Ishikawa (cell line): ENCODE measurements around the gene GCLM.
A peak's percentile ranks its signal among the peaks of the same experiment; 100 is the strongest.

Experiments
- CEBPB ChIP-seq: IDR thresholded peaks from 2 replicates; pipeline ENCODE4 v1.6.1; 2012
- CREB1 ChIP-seq: IDR thresholded peaks from 2 replicates; pipeline ENCODE4 v1.6.1; 2012; ENCODE audit warnings: low read depth
- EGR1 ChIP-seq: IDR thresholded peaks from 2 replicates; pipeline ENCODE4 v1.6.1; 2012
- EP300 ChIP-seq: IDR thresholded peaks from 2 replicates; pipeline ENCODE4 v1.6.1; 2012; ENCODE audit warnings: borderline replicate concordance
- FOXM1 ChIP-seq: IDR thresholded peaks from 2 replicates; pipeline ENCODE4 v1.6.1; 2012; ENCODE audit warnings: low read depth, borderline replicate concordance
- MAX ChIP-seq: IDR thresholded peaks from 2 replicates; pipeline ENCODE4 v1.6.1; 2012
- NFIC ChIP-seq: IDR thresholded peaks from 2 replicates; pipeline ENCODE4 v1.6.1; 2012
- RAD21 ChIP-seq: IDR thresholded peaks from 2 replicates; pipeline ENCODE4 v1.6.1; 2012; ENCODE audit warnings: low read depth
- TAF1 ChIP-seq: IDR thresholded peaks from 2 replicates; pipeline ENCODE4 v1.6.1; 2012; ENCODE audit warnings: low read depth, mild to moderate bottlenecking
- TCF12 ChIP-seq: IDR thresholded peaks from 2 replicates; pipeline ENCODE4 v1.6.1; 2012; ENCODE audit warnings: low read depth
- TEAD4 ChIP-seq: IDR thresholded peaks from 2 replicates; pipeline ENCODE4 v1.6.1; 2012
- USF1 ChIP-seq: IDR thresholded peaks from 2 replicates; pipeline ENCODE4 v1.6.1; 2012
- YY1 ChIP-seq: IDR thresholded peaks from 2 replicates; pipeline ENCODE4 v1.6.1; 2012; ENCODE audit warnings: low read depth
- ZBTB7A ChIP-seq: IDR thresholded peaks from 2 replicates; pipeline ENCODE4 v1.6.1; 2012; ENCODE audit warnings: low read depth
- TF ChIP-seq, protein P1 (sequence below): IDR thresholded peaks from 2 replicates; pipeline ENCODE4 v1.6.1; 2012; ENCODE audit warnings: low read depth, mild to moderate bottlenecking

GCLM gene

GRCh38 chr1:93917302-93917701 lies 8.1 kb upstream of the GCLM start:
- TF ChIP-seq TCF12 = no peak
- TF ChIP-seq FOXM1 = no peak
- no peak for TF ChIP-seq CREB1
- no peak for TF ChIP-seq ZBTB7A
- TF ChIP-seq TAF1 = no peak
- no peak for TF ChIP-seq USF1
- TF ChIP-seq MAX = no peak
- no peak for TF ChIP-seq EGR1
- TF ChIP-seq, protein P1, sequence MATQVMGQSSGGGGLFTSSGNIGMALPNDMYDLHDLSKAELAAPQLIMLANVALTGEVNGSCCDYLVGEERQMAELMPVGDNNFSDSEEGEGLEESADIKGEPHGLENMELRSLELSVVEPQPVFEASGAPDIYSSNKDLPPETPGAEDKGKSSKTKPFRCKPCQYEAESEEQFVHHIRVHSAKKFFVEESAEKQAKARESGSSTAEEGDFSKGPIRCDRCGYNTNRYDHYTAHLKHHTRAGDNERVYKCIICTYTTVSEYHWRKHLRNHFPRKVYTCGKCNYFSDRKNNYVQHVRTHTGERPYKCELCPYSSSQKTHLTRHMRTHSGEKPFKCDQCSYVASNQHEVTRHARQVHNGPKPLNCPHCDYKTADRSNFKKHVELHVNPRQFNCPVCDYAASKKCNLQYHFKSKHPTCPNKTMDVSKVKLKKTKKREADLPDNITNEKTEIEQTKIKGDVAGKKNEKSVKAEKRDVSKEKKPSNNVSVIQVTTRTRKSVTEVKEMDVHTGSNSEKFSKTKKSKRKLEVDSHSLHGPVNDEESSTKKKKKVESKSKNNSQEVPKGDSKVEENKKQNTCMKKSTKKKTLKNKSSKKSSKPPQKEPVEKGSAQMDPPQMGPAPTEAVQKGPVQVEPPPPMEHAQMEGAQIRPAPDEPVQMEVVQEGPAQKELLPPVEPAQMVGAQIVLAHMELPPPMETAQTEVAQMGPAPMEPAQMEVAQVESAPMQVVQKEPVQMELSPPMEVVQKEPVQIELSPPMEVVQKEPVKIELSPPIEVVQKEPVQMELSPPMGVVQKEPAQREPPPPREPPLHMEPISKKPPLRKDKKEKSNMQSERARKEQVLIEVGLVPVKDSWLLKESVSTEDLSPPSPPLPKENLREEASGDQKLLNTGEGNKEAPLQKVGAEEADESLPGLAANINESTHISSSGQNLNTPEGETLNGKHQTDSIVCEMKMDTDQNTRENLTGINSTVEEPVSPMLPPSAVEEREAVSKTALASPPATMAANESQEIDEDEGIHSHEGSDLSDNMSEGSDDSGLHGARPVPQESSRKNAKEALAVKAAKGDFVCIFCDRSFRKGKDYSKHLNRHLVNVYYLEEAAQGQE = no peak
- no peak for TF ChIP-seq YY1
- TF ChIP-seq CEBPB = no peak
- no peak for TF ChIP-seq NFIC
- TF ChIP-seq EP300 = no peak
- no peak for TF ChIP-seq TEAD4
- no peak for TF ChIP-seq RAD21

DNA sequence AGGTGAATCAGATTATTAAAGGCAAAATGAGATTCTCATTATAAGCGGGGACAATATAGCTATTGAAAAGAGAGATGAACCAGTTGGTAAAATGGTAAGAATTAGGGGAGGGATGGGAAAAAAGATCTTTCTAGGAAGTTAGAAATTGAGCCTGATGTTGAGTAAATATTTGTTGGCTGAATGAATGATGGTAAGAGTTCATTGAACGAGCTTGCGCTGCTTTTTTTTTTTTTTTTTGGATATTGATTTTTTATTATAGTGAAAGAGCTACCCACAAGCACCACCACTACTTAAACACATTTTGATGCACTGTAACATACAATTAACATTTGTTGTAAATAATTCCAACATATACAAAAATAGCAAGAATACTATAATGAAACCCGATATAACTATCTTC lies 1.1 kb upstream of the GCLM start:
- TF ChIP-seq CEBPB (no peak), CREB1 (no peak), TCF12 (no peak), RAD21 (no peak), MAX (no peak), YY1 (no peak), TEAD4 (no peak), TAF1 (no peak), USF1 (no peak), EGR1 (no peak), FOXM1 (no peak), EP300 (no peak), NFIC (no peak), ZBTB7A (no peak)
- TF ChIP-seq, protein P1 = no peak

DNA sequence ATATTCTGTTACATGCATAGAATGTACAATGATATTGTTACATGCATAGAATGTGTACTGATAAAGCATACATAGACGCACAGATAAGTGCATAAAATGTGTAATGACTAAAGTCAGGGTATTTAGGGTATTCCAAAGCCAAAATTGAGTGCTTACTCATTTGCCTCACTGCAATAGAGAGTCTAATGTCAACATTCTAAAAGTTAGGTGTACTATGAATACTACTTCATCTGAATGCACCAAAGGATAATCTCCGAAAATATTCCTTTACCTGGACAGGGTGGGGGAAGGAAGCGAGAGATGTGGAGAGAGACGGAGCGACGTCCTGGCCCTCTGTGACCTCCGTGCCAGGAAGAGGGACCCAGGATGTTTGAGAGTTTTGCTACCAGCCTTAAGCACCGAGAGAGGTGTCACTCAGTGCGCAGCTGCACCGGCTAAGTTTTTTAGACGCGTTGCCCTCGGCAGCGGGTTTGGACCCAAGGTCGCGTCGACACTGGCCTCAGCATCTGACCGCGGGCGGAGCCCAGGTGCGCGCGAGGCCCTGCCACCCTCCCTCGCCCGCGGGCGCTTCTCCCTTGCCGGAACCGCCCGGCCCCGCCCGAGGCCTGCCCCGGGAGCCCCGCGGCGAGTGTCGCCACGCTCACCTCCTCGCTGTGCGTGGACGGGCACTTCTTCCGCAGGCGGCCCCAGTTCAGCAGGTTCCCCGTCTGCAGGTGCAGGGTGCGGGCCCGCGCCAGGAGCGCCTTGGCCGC lies 660 bp downstream of the GCLM start:
- TF ChIP-seq RAD21 (no peak), YY1 (no peak), ZBTB7A (no peak), TEAD4 (no peak), NFIC (peak; percentile 18; the same call in 1 of the 2 replicates), MAX (peak; percentile 82; the same call in 1 of the 2 replicates), FOXM1 (no peak), USF1 (no peak), TAF1 (no peak), CEBPB (no peak), CREB1 (no peak), EGR1 (no peak), TCF12 (no peak), EP300 (no peak)
- TF ChIP-seq, protein P1 = no peak
